Measurements from ENCODE around the gene HSP90B1. TPM values are rescaled to one million over a fixed set of nuclear protein-coding genes. Genes with fewer than 3 reads are reported as not detected.

The HSP90B1 gene
- total and polyA plus RNA-seq, 8 donors, result 72.6 to 515 (median 308) TPM

DNA sequence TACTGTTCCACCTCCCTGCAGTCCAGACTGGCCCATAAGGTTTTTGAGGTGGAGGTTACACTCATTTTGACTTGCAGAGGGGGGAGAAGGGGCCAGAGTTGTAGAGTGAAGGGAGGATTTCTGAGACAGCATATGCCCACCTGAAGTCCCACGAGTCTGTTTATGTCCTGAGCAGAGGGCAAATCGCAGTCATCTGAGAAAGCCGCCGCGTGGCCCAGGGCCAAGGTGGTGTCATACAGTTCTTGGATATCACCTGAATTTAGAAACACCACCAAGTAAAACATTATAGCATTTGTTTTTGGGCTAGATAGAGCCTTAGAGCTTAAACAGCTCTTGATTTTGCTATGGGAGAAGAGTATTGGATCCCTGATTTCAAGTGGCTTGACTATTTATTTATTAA, 66.4 kb downstream of the HSP90B1 start:
- Histone ChIP-seq H3K9me3 (no peaks in the 10 kb centered on the region), H3K4me3 (no peak overlapping the region), H3K27me3 (no peaks in the 10 kb centered on the region), H3K36me3 (peaks cover 0 to 3% (median 0%) of the 10 kb centered on the region in 4 donors), H3K4me1 (no peaks in the 10 kb centered on the region), H3K27ac (no peak overlapping the region)
- WGBS, 5 donors, result 40 to 93% (median 88%) methylated on average over 1 to 5 of the region's 5 CpGs
- DNase-seq, result no peak
- TF ChIP-seq, protein P1, sequence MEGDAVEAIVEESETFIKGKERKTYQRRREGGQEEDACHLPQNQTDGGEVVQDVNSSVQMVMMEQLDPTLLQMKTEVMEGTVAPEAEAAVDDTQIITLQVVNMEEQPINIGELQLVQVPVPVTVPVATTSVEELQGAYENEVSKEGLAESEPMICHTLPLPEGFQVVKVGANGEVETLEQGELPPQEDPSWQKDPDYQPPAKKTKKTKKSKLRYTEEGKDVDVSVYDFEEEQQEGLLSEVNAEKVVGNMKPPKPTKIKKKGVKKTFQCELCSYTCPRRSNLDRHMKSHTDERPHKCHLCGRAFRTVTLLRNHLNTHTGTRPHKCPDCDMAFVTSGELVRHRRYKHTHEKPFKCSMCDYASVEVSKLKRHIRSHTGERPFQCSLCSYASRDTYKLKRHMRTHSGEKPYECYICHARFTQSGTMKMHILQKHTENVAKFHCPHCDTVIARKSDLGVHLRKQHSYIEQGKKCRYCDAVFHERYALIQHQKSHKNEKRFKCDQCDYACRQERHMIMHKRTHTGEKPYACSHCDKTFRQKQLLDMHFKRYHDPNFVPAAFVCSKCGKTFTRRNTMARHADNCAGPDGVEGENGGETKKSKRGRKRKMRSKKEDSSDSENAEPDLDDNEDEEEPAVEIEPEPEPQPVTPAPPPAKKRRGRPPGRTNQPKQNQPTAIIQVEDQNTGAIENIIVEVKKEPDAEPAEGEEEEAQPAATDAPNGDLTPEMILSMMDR (IDR thresholded peaks at IDR 0.05), result no peak
- no peak for TF ChIP-seq EP300 (IDR thresholded peaks at IDR 0.05)
- TF ChIP-seq POLR2A (IDR thresholded peaks at IDR 0.05), result no peak
- TF ChIP-seq POLR2AphosphoS5 (IDR thresholded peaks at IDR 0.05), result no peak
- intact Hi-C loops (cut with DNase I; ENCODE audit: low total_unique reads), result no loop called here

DNA sequence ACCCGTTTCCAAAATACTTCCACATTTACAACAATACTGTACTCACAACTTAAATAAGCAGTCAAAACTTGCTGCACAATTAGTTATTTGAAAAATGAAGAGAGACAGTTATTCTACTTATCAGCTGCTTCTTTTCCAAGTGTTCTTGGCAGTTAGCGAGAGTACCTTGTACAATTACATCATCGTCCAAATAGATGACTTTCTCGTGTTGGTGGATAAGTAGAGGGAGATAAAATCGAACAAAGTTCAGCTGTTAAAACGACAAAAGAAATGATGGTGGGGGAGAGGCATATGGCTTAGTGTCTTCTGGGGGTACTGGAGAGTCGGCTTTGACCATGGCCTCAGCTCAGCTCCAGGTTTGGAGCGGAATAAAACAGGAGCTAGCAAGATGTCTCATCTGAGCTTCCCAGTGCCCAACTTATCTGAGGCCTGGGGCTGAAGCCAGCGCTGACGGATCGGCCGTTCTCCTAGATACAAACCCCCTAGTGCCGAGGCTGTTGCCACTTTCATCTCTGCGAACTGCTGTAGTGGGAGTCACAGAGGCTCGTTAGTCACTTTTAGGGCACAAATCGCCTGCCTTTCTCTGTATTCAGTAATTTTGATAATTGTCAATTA, 67.2 kb downstream of the HSP90B1 start:
- 66 to 71% (median 66%) methylated on average over 16 of the region's 16 CpGs for WGBS, 5 donors
- Histone ChIP-seq H3K9me3 (no peaks in the 10 kb centered on the region), H3K27ac (no peak overlapping the region), H3K36me3 (peaks cover 0 to 3% (median 0%) of the 10 kb centered on the region in 4 donors), H3K4me1 (no peaks in the 10 kb centered on the region), H3K27me3 (no peaks in the 10 kb centered on the region), H3K4me3 (no peak overlapping the region)
- TF ChIP-seq EP300 (IDR thresholded peaks at IDR 0.05), result no peak
- no peak for TF ChIP-seq POLR2A (IDR thresholded peaks at IDR 0.05)
- TF ChIP-seq POLR2AphosphoS5 (IDR thresholded peaks at IDR 0.05), result no peak
- TF ChIP-seq, protein P1 (IDR thresholded peaks at IDR 0.05), result no peak
- intact Hi-C loops (cut with DNase I; ENCODE audit: low total_unique reads), result no loop called here
- DNase-seq, result peak in 1 of 2 donors; percentile 25

Other genes with a start within 250 kb of the HSP90B1 start
- 10 to 100 TPM in 3 of 5 donors, 1 to 10 TPM in 2; 7.6 to 42.9 (median 13.6) TPM for gene NT5DC3, start 89.2 kb upstream of the HSP90B1 start, total RNA-seq
- 1 to 10 TPM in 1 of 3 donors, under 1 TPM in 2; 0.76 to 3.5 (median 0.81) TPM for gene NT5DC3, start 89.2 kb upstream of the HSP90B1 start, polyA plus RNA-seq
- gene TDG, start 35.5 kb downstream of the HSP90B1 start, total RNA-seq, result 10 to 100 TPM; 17.4 to 44.1 (median 19.8) TPM
- 10 to 100 TPM in 1 of 3 donors, 1 to 10 TPM in 2; 9.2 to 10.2 (median 9.5) TPM for gene TDG, start 35.5 kb downstream of the HSP90B1 start, polyA plus RNA-seq
- gene GLT8D2, start 119.8 kb downstream of the HSP90B1 start, total RNA-seq, result 10 to 100 TPM in 3 of 5 donors, 1 to 10 TPM in 2; 3.0 to 27.5 (median 11.3) TPM
- 1 to 10 TPM; 3.4 to 9.6 (median 5.4) TPM for gene GLT8D2, start 119.8 kb downstream of the HSP90B1 start, polyA plus RNA-seq
- gene HCFC2, start 134.1 kb downstream of the HSP90B1 start, total RNA-seq, result 10 to 100 TPM in 4 of 5 donors, 1 to 10 TPM in 1; 2.9 to 50.1 (median 21.6) TPM
- gene HCFC2, start 134.1 kb downstream of the HSP90B1 start, polyA plus RNA-seq, result 1 to 10 TPM; 4.4 to 7.0 (median 6.2) TPM
- gene NFYB, start 207.8 kb downstream of the HSP90B1 start, total RNA-seq, result 10 to 100 TPM in 3 of 5 donors, 1 to 10 TPM in 2; 1.4 to 47.5 (median 19.1) TPM
- gene NFYB, start 207.8 kb downstream of the HSP90B1 start, polyA plus RNA-seq, result 10 to 100 TPM; 19.2 to 26.4 (median 20.9) TPM

Data from stomach (tissue), 9 donors.